Islet precursor cell (in vitro differentiated cells): ENCODE data around the gene SCARB1.

Experiments
- DNase-seq: peaks from one replicate; pipeline ENCODE4 v3.0.0-alpha.2; 2018

The SCARB1 gene

DNA sequence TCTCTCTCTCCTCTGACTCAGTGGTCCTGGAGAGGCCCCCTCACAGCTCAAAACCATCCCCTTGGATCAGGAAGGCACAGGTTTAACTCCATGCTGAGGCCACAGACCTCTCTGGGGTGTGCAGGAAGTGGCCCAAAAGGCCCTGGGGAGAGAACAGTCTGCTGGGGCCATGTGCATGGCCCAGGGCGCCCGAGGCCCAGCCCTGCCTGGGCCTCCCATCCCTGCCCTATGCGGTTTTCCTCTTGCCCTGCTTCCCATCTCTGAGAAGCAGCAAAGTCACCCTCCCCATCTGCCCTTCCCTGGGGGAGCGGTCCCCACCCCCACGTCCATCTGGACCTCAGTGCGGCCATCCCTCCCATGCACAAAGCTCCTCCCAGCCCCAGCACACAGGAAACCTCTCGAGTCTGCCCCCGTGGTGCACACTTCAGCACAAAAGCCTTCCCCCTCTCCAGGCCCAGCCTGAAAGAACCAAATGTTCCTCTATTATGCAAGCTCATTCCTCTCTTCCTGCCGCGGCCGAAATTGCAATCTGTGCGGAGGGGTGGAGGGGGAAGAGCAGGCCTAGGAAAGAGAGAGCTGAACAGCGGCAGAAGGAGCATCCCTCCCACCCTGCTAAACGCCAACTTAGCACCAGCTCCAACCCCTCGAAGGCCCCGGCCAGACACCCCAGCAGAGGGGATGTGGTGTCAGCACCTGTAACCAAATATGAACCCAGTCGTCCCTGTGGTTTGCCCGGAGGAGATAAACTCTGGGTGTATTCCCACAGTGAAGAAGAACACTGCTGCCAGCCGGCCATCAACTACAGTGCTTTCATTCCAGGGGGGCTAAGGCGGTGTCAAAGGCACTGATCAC is 108.5 kb downstream of the SCARB1 start:
- DNase-seq: no peak

- no peak for DNase-seq
These were observed 109.2 kb downstream of the SCARB1 start for GRCh38 chr12:124754491-124754890.

DNA sequence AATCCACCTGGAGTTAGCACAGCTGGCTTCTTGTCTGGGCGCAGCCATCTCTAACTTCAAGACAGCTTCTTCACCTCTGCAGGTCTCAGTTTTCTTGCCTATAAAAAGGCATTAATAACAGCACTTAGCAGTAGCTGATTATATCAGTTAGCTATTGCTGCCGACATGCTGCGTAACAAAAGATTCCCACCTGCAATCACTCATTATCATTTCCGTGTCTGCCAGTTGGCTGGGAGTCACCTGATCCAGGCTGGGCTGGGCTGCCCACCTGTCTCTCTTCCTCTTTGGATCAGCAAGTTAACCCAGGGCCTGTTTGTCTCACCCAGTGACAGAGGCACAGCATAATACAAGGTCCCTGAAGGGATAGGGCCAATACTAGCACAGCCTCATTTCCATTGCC is 109.7 kb downstream of the SCARB1 start:
- DNase-seq: no peak

GRCh38 chr12:124753228-124753591 is 110.5 kb downstream of the SCARB1 start:
- DNase-seq: no peak

- DNase-seq: no peak
These were observed 111.0 kb downstream of the SCARB1 start for GRCh38 chr12:124752437-124753227.

- no peak for DNase-seq
These were observed 111.9 kb downstream of the SCARB1 start for GRCh38 chr12:124751654-124752355.

DNA sequence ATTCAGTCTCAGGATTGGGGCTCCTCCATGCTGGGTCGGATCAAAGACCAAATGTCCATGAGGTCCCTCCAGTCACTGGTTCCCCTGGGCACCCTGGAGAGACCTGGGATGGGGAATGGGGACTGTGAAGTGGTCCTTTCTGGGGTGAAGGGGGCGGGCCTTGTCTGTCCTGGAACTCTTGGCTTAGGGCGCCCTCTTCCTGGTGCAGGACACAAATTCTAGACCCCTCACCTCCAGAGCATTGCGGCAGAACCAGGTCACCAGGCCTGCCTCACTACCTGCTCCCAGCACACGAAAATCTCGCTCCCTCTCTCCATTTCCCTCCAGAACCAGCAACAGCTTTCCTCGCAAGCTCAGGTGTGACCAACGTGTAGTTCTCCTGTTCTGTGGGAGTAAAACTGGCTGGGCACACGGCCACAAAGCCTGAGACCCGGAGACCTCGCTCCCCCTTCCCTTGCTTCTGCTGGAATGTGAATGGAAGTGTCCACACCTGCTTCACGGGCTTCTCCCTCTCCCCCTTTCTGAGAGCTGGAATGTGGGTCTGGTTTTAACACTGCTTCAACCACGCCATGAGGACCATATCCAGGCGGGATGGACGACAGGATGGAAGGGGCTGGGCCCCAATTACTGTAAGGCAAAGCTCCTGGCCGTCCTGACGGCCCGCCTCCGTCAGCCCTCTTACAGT is 112.7 kb downstream of the SCARB1 start:
- DNase-seq: peak; percentile 94

GRCh38 chr12:124750149-124750656 is 113.5 kb downstream of the SCARB1 start:
- peak; percentile 80 for DNase-seq

DNA sequence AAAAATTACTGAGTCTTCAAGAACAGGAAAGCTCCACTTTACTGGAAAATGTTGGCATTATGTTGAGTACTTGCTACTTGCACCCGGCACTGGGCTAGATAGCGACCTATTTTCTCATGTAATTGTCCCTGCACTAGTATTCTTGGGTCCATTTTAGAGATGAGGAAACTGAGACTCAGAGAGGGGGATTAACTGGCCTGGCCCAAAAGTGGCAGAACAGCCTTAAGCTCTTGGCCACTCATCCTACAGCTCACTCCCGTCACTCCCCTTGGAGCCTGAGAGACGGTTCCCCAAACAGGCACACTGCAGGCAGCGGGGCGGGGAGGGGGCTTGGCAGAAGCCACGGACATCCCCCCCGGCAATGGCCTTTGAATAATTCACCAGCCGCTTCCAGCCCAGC is 113.9 kb downstream of the SCARB1 start:
- DNase-seq: no peak

- DNase-seq: no peak
These were observed 116.1 kb downstream of the SCARB1 start for GRCh38 chr12:124747426-124748161.

DNA sequence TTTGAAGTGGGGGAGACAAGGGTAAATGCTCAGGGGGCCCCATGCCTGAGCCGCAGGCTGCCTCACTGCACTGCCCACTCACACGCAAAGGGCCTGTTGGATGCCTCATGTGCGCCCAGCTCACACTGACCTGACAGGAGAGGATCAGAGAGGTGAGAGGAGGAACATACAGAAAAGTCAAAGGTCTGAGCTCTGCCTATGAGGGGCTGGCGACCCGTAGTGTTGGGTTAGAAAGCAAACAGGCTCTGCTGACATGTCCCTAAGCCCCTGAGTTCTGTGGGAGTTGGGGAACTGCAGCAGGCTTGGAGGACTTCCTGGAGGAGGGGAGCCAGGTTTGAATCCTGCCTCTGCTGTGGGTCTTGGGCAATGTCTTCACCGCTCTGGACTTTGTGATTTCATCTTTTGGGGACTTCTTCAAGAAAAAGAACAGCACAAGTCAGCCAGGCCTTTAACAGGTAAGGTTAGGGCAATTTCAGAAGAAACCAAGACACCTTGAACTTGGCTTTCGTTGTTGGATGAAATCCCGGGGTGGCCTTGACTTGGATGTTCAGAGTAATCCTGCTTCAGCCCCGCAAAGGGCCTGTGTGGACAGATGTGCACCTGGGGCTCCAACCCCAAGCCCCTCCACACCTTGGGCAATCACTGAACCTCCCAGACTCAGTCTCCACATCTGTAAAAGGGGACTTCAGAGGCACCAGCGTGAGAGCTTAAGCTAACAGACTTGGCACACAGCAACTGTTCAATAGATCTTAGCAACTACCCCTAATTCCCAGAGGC is 116.8 kb downstream of the SCARB1 start:
- no peak for DNase-seq

DNA sequence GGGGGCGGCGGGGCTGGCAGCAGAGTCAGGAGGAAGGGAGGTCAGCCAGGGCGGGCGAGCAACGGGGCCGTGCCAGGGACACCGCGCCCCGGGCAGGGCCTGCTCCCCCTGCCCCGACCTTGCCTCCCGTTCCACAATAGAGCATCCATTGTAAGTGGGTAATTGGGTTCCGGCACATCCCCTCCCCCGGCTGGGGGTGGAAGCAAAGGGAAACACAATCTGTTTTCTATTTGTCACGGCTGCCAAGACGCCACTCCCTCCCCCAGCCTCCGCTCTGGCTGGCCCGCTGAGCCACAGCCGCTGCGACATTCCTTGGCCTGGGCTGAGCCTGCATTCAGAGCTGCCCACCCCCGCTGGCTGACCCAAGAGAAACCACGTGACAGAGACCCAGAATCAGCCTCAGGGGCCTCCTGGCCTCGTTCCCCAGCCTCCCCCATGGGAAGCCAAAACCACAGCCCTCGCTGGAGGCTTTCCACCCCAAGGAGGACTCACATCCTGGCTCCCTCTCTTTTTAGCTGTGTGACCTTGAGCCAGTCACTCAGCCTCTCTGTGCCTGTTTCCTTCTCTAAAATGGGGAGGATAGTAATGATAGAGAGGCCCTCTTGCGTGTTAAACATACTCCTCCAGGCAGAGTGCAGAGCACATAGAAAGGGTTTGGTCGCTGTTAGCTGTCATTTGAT is 117.6 kb downstream of the SCARB1 start:
- DNase-seq: peak; percentile 99

DNA sequence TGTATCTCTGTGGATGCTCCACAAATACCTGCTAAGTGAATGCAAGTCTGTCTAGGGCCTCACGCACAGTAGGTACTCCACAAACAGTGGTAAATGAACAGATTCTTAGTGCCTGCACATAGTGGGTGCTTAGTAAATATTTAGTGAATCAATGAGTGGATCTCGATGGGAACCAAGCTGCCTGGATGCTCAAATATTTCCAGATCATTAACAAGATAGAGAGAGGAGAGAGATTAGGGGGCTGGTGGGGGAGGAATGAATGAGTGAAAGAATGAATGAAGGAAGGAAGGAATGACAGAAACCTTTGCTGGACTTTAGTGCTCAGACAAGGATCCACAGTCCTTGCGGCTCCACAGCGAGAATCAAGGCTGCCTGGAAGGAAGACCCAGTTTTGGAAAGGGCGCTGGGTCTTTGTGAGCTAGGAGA is 118.2 kb downstream of the SCARB1 start:
- DNase-seq: no peak

DNA sequence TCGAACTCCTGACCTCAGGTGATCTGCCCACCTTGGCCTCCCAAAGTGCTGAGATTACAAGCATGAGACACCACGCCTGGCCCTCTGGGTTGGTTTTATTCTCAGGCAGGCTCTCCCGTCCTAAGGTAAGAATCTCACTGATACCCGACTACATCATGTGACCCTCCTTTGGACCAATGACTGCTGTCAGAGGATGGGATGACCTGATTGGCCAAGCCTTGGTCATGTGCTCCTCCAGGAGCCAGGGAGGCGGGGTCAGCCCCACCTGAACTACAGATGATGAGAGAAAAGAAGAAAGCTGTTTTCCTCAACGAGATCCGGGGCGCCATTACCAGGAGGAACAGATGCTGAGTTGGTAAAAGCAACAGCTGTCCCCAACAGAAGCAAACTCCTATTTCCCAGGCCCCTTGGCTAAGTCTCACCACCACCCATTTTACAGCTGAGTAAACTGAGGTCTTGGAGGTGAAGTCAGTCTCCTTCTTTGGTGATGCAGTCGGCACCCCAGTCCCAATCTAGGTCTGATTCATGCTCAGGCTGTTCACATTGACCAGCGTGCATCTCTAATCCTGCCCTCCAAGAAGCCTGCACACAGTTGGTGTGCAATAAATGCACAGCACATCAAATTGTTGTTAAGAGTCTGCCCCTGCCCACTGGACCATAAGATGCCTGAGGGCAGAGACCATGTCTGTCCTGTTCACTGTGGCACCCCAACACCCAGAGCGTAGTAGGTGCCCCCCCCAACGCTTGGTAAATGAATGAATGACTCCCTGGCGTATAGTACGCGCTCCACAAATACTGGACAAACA is 118.8 kb downstream of the SCARB1 start:
- DNase-seq: no peak

GRCh38 chr12:124744273-124744640 is 119.4 kb downstream of the SCARB1 start:
- no peak for DNase-seq

DNA sequence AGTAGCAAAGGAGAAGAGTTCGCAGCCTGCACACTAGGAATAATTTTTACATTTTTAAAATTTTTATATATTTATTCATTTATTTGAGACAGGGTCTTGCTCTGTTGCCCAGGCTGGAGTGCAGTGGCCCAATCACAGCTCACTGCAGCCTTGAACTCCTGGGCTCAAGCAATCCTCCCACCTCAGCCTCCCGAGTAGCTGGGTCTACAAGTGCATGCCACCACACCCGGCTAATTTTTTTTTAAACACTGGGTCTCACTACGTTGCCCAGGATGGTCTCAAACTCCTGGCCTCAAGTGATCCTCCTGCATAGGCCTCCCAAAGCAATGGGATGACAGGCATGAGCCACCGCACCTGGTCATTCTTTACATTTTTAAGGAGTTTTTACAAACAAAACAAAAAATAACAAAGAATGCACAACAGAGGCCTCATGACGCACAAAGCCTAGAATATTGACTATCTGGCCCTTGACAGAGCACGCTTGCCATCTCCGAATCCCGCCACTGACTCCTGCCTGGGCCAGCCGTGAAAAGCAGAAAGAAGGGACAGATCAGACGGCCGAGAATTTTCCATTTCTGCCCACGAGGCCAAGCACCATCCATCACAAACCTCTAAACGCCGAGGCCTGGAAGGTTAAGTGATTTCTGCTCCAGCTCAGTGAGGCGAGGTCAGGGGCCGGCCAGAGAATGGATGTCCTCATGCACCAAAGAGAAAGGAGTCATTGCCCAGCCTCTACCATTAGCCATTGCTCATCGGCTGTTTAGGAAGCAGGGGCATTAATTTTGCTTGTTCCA is 120.0 kb downstream of the SCARB1 start:
- DNase-seq: peak; percentile 89

DNA sequence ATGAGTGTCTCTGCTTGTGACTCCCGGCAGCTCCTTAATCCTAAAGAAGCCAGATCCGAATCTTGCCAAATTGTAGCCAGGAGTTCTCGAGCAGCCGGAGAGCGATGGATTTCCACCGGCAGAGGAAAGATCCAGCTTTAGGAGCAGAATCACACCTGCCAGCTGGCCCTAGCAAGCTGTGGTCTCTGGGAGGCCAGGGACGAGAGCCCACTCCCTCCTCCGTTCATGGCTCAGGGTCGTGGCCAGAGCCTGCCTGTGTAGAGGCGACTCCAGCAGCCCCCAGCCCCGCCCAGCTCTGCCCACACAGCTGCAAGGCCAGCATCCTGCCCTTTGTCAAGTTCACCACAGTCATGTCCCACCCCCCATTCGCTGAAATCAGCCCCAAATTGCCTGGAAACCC is 121.0 kb downstream of the SCARB1 start:
- DNase-seq: no peak

GRCh38 chr12:124742111-124742510 is 121.6 kb downstream of the SCARB1 start:
- no peak for DNase-seq

GRCh38 chr12:124741211-124741610 is 122.5 kb downstream of the SCARB1 start:
- DNase-seq: no peak
